Measurements from ENCODE around the gene NLGN1.

DNA sequence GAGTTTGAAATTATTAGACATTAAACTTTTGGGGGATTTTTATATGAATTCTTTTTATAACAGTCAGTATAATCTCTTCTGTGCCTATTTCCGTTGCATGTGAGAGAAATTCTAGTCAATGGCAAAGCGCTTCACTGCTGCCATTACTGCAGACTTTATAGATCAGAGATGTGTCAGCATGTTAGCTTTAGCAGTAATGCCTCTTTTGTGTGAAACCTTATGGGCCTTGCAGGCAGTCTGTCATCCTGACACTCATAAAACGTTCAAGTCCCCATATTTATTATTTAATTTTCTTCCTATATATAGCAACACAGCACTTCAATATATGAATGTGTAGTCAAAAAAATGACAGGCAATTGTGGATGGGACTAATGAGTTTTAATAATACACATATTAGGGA lies 191.0 kb downstream of the NLGN1 start:
- no peak for TF ChIP-seq PATZ1 (CRISPR knock-in tag; IDR thresholded peaks at IDR 0.05; ENCODE audit: borderline replicate concordance)
- TF ChIP-seq ZNF70 (CRISPR knock-in tag; IDR thresholded peaks at IDR 0.05): no peak
- TF ChIP-seq, protein P1, sequence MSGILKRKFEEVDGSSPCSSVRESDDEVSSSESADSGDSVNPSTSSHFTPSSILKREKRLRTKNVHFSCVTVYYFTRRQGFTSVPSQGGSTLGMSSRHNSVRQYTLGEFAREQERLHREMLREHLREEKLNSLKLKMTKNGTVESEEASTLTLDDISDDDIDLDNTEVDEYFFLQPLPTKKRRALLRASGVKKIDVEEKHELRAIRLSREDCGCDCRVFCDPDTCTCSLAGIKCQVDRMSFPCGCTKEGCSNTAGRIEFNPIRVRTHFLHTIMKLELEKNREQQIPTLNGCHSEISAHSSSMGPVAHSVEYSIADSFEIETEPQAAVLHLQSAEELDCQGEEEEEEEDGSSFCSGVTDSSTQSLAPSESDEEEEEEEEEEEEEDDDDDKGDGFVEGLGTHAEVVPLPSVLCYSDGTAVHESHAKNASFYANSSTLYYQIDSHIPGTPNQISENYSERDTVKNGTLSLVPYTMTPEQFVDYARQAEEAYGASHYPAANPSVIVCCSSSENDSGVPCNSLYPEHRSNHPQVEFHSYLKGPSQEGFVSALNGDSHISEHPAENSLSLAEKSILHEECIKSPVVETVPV (CRISPR knock-in tag; IDR thresholded peaks at IDR 0.05): no peak
- no peak for TF ChIP-seq OSR1 (CRISPR knock-in tag; IDR thresholded peaks at IDR 0.05)
- no peak for TF ChIP-seq ZNF8 (CRISPR knock-in tag; IDR thresholded peaks at IDR 0.05)
- no peak for TF ChIP-seq TOX (CRISPR knock-in tag; IDR thresholded peaks at IDR 0.05; ENCODE audit: borderline replicate concordance)
- TF ChIP-seq ISL1 (CRISPR knock-in tag; IDR thresholded peaks at IDR 0.05): no peak
- TF ChIP-seq, protein P2, sequence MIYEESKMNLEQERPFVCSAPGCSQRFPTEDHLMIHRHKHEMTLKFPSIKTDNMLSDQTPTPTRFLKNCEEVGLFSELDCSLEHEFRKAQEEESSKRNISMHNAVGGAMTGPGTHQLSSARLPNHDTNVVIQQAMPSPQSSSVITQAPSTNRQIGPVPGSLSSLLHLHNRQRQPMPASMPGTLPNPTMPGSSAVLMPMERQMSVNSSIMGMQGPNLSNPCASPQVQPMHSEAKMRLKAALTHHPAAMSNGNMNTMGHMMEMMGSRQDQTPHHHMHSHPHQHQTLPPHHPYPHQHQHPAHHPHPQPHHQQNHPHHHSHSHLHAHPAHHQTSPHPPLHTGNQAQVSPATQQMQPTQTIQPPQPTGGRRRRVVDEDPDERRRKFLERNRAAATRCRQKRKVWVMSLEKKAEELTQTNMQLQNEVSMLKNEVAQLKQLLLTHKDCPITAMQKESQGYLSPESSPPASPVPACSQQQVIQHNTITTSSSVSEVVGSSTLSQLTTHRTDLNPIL (CRISPR knock-in tag; IDR thresholded peaks at IDR 0.05; ENCODE audit: low read depth): no peak
- TF ChIP-seq ZNF565 (CRISPR knock-in tag; conservative IDR thresholded peaks at IDR 0.05; ENCODE audit: low read depth): no peak
- no peak for TF ChIP-seq ARNTL (CRISPR knock-in tag; IDR thresholded peaks at IDR 0.05; ENCODE audit: borderline replicate concordance, low read depth)
- TF ChIP-seq ZFP30 (CRISPR knock-in tag; IDR thresholded peaks at IDR 0.05): no peak
- no peak for TF ChIP-seq CSDC2 (CRISPR knock-in tag; IDR thresholded peaks at IDR 0.05)
- no peak for TF ChIP-seq PPARA (CRISPR knock-in tag; IDR thresholded peaks at IDR 0.05; ENCODE audit: borderline replicate concordance)
- no peak for TF ChIP-seq ZFP3 (CRISPR knock-in tag; IDR thresholded peaks at IDR 0.05)

Measured in SK-N-SH treated with all-trans-retinoic acid at 6 μM for 48 hours (cell line).